IMR-90 (cell line): ENCODE measurements around the gene CD69. TPM values are rescaled to one million over a fixed set of nuclear protein-coding genes. Genes with fewer than 3 reads are reported as not detected.

Source experiments
- ATAC-seq: fragments of 200-7000 bp; cut with Tn5 transposase; 2 replicates; pipeline ENCODE4 v1.9.1; 2020; ENCODE audit warnings: low read depth, mild to moderate bottlenecking, moderate library complexity
- BruUV-seq: library from RNA; stranded (reverse); fragments of 400-500 nt; replicated peaks from 2 replicates; lab custom pipeline; 2021; lab: Mats Ljungman, UMichigan
- CTCF ChIA-PET: fragments of 300-600 bp; formaldehyde crosslinking; extraction: SDS; loops from one replicate; lab custom pipeline; 2021; ENCODE audit warnings: antibody characterized with exemption; lab: Yijun Ruan, JAX
- POLR2A ChIA-PET: fragments of 300-600 bp; sonication (Branson Sonifier 250); formaldehyde crosslinking; loops from one replicate; lab custom pipeline; 2022; ENCODE audit warnings: antibody characterized with exemption; ENCODE audit not compliant: unreplicated experiment; lab: Charles Lee
- DNase-seq: peaks from one replicate; pipeline ENCODE4 v3.0.0; 2013
- H2AFZ ChIP-seq: replicated peaks from 2 replicates; pipeline ENCODE3; 2013; ENCODE audit warnings: low read length, mild to moderate bottlenecking; ENCODE audit not compliant: poor library complexity
- H2AK5ac ChIP-seq: 2 replicates; pipeline ENCODE4 v1.6.1; 2013; ENCODE audit warnings: low read depth, low read length, inconsistent platforms
- H2AK9ac ChIP-seq: replicated peaks from 2 replicates; pipeline ENCODE3; 2013; ENCODE audit warnings: mild to moderate bottlenecking, low read depth, low read length, moderate library complexity; ENCODE audit not compliant: poor library complexity
- H2BK120ac ChIP-seq: 2 replicates; pipeline ENCODE4 v1.6.1; 2013; ENCODE audit warnings: low read depth, low read length, inconsistent platforms
- H2BK15ac ChIP-seq: 3 replicates; pipeline ENCODE4 v1.6.1; 2013; ENCODE audit warnings: low read depth, low read length, inconsistent platforms
- H2BK20ac ChIP-seq: 2 replicates; pipeline ENCODE4 v1.6.1; 2013; ENCODE audit warnings: low read depth, mild to moderate bottlenecking, inconsistent platforms, low read length, moderate library complexity
- H2BK5ac ChIP-seq: 2 replicates; pipeline ENCODE4 v1.6.1; 2013; ENCODE audit warnings: mild to moderate bottlenecking, low read depth, low read length, inconsistent platforms; ENCODE audit not compliant: poor library complexity, severe bottlenecking
- H3K14ac ChIP-seq: replicated peaks from 2 replicates; pipeline ENCODE4 v1.6.1; 2013; ENCODE audit warnings: low read depth, low read length, inconsistent platforms
- H3K18ac ChIP-seq: 2 replicates; pipeline ENCODE4 v1.6.1; 2013; ENCODE audit warnings: low read depth, low read length, control low read depth
- H3K23ac ChIP-seq: 2 replicates; pipeline ENCODE4 v1.6.1; 2013; ENCODE audit warnings: low read depth, low read length, inconsistent platforms
- H3K27ac ChIP-seq: 2 replicates; pipeline ENCODE4 v1.5.1; 2013; ENCODE audit warnings: mild to moderate bottlenecking, control low read depth, low read length; ENCODE audit not compliant: insufficient read depth
- H3K27me3 ChIP-seq: 2 replicates; pipeline ENCODE4 v1.6.1; 2013; ENCODE audit warnings: low read length; ENCODE audit not compliant: control insufficient read depth, insufficient read depth
- H3K36me3 ChIP-seq: 2 replicates; pipeline ENCODE4 v1.6.1; 2013; ENCODE audit warnings: low read length, mixed read lengths; ENCODE audit not compliant: control insufficient read depth, insufficient read depth
- H3K4ac ChIP-seq: 2 replicates; pipeline ENCODE4 v1.6.1; 2013; ENCODE audit warnings: low read depth, low read length, inconsistent platforms
- H3K4me1 ChIP-seq: 2 replicates; pipeline ENCODE4 v1.6.1; 2013; ENCODE audit warnings: low read length, mixed read lengths; ENCODE audit not compliant: control insufficient read depth, insufficient read depth
- H3K4me2 ChIP-seq: 2 replicates; pipeline ENCODE4 v1.6.1; 2013; ENCODE audit warnings: low read depth, mild to moderate bottlenecking, control low read depth, low read length, moderate library complexity
- H3K4me3 ChIP-seq: 2 replicates; pipeline ENCODE4 v1.5.1; 2013; ENCODE audit warnings: low read depth, mild to moderate bottlenecking, control low read depth, low read length, moderate library complexity; ENCODE audit not compliant: insufficient read depth
- H3K56ac ChIP-seq: 2 replicates; pipeline ENCODE4 v1.6.1; 2013; ENCODE audit warnings: low read length, inconsistent platforms; ENCODE audit not compliant: insufficient read depth; ENCODE audit errors: extremely low read depth
- H3K79me1 ChIP-seq, 2 experiments: 2 replicates each; pipeline ENCODE4 v1.6.1; 2013; ENCODE audit warnings: low read length in 2 of 2, inconsistent platforms in 1 of 2, low read depth in 1 of 2
- H3K9ac ChIP-seq: 2 replicates; pipeline ENCODE4 v1.6.1; 2013; ENCODE audit warnings: low read depth, low read length, control low read depth
- H3K9me1 ChIP-seq: 2 replicates; pipeline ENCODE4 v1.6.1; 2013; ENCODE audit warnings: low read length, inconsistent platforms; ENCODE audit not compliant: insufficient read depth
- H3K9me3 ChIP-seq: 2 replicates; pipeline ENCODE4 v1.6.1; 2013; ENCODE audit warnings: low read length; ENCODE audit not compliant: control insufficient read depth, insufficient read depth
- H4K20me1 ChIP-seq: 2 replicates; pipeline ENCODE4 v1.6.1; 2013; ENCODE audit warnings: low read length, inconsistent platforms; ENCODE audit not compliant: insufficient read depth
- H4K5ac ChIP-seq: 2 replicates; pipeline ENCODE4 v1.6.1; 2013; ENCODE audit warnings: mild to moderate bottlenecking, low read depth, low read length, control low read depth
- H4K8ac ChIP-seq, 2 experiments: 2 replicates each; pipeline ENCODE4 v1.6.1; 2013; ENCODE audit warnings: low read depth in 2 of 2, low read length in 2 of 2, control low read depth in 1 of 2, inconsistent platforms in 1 of 2
- H4K91ac ChIP-seq: 2 replicates; pipeline ENCODE4 v1.6.1; 2013; ENCODE audit warnings: low read depth, low read length, inconsistent platforms; ENCODE audit not compliant: insufficient read depth
- ELK1 ChIP-seq: fragments of 150-350 bp; IDR thresholded peaks from 2 replicates; pipeline ENCODE4 v1.6.1; 2016; ENCODE audit warnings: low read depth, mild to moderate bottlenecking, low read length, moderate library complexity, borderline replicate concordance
- FOS ChIP-seq: fragments of 150-350 bp; IDR thresholded peaks from 2 replicates; pipeline ENCODE4 v1.6.1; 2016; ENCODE audit warnings: low read depth, low read length
- MAZ ChIP-seq: IDR thresholded peaks from 2 replicates; pipeline ENCODE4 v1.6.1; 2012; ENCODE audit warnings: low read depth, mild to moderate bottlenecking, low read length, improper control_type of control experiment, moderate library complexity, borderline replicate concordance
- NFE2L2 ChIP-seq: fragments of 150-350 bp; IDR thresholded peaks from 2 replicates; pipeline ENCODE4 v1.6.1; 2016; ENCODE audit warnings: low read depth, mild to moderate bottlenecking, low read length
- POLR2A ChIP-seq: IDR thresholded peaks from 2 replicates; pipeline ENCODE4 v1.6.1; 2012; ENCODE audit warnings: mild to moderate bottlenecking, low read depth, low read length
- RAD21 ChIP-seq: IDR thresholded peaks from 2 replicates; pipeline ENCODE4 v1.6.1; 2012; ENCODE audit warnings: low read length, improper control_type of control experiment
- RCOR1 ChIP-seq: IDR thresholded peaks from 2 replicates; pipeline ENCODE4 v1.6.1; 2012; ENCODE audit warnings: mild to moderate bottlenecking, low read length, improper control_type of control experiment; ENCODE audit not compliant: insufficient replicate concordance
- WGBS, 2 experiments: methylation state at CpG; one replicate each; pipeline versions ENCODE4 v1.1.5 to v1.1.7; 2013; ENCODE audit warnings: missing lambda C conversion rate in 2 of 2; ENCODE audit not compliant: insufficient read length in 1 of 2; ENCODE audit errors: extremely low coverage in 2 of 2; 5-methylcytosine and 5-hydroxymethylcytosine counted together
- dilution Hi-C: fragments of 300-500 bp; cut with HindIII; formaldehyde crosslinking; loops from one replicate; pipeline ENCODE4 v1.14.3; 2018; ENCODE audit warnings: low sequenced_read_pairs; ENCODE audit not compliant: unreplicated experiment
- in situ Hi-C: fragments of 300-500 bp; cut with MboI; formaldehyde crosslinking; loops from 3 replicates; pipeline ENCODE4 v1.14.3; 2019; ENCODE audit warnings: low sequenced_read_pairs, inconsistent platforms, mixed read lengths
- intact Hi-C: fragments of 100-400 bp; cut with micrococcal nuclease; formaldehyde crosslinking; loops from 2 replicates; pipeline ENCODE4 v1.10.0; 2022
- polyA plus RNA-seq, 3 experiments: library from polyadenylated mRNA; depleted of rRNA; stranded (reverse); fragments of >200 nt; gene quantifications; 2 replicates each; pipeline ENCODE4 v1.2.3, GENCODE V29; 2012; ENCODE audit warnings: low replicate concordance in 1 of 3
- total RNA-seq: library from RNA; depleted of rRNA; stranded (reverse); fragments of >200 nt; gene quantifications from 2 replicates; pipeline ENCODE4 v1.2.3, GENCODE V29; 2012

Gene CD69
- total and polyA plus RNA-seq, 2 of the 4 experiments (the other 2 are of a cell fraction): not detected

DNA sequence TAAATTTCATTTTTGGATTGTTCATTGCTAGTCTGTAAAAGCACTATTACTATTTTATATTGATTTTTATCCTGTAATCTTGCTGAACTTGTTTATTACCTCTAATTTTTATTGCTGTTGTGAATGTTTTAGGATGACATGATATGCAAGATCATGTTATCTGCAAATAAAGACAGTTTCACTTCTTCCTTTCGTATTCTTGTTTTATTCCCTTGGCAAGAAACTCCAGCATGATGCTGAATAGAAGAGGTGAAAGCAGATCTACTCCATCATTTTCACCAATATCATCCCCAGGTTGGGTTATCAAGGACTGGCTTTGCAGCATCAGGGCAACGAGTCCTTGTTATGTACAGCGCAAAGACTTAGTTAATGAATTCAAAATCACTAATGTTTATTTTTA is 25.1 kb downstream of the CD69 start:
- in situ Hi-C loops: no loop called here
- Histone ChIP-seq H3K4me2 (no peak overlapping the region), H4K91ac (no peak overlapping the region), H3K14ac (no peak overlapping the region), H3K56ac (no peak overlapping the region), H3K79me1 (no peaks in the 10 kb centered on the region), H3K36me3 (no peaks in the 10 kb centered on the region), H3K9ac (no peak overlapping the region), H2BK5ac (no peak overlapping the region), H3K9me3 (no peaks in the 10 kb centered on the region), H2BK20ac (no peak overlapping the region), H3K9me1 (no peaks in the 10 kb centered on the region), H3K4me3 (no peak overlapping the region), H3K27ac (no peak overlapping the region), H3K23ac (no peak overlapping the region), H3K18ac (no peak overlapping the region), H2BK120ac (no peak overlapping the region), H4K8ac (no peak overlapping the region), H3K27me3 (peaks cover 2% of the 10 kb centered on the region), H2AFZ (no peak overlapping the region), H2AK5ac (no peak overlapping the region), H3K4me1 (no peaks in the 10 kb centered on the region), H4K20me1 (no peaks in the 10 kb centered on the region), H3K4ac (no peak overlapping the region), H2BK15ac (no peak overlapping the region), H4K5ac (no peak overlapping the region), H2AK9ac (no peak overlapping the region)
- DNase-seq: no peak
- POLR2A ChIA-PET: no interaction called here
- dilution Hi-C loops: no loop called here
- CTCF ChIA-PET: no interaction called here
- TF ChIP-seq MAZ (no peak), POLR2A (no peak), FOS (no peak), RCOR1 (no peak), NFE2L2 (no peak), ELK1 (no peak), RAD21 (no peak)
- no peak for ATAC-seq
- no CpG with 5 or more reads among the region's 3 CpGs for WGBS, 2 experiments
- intact Hi-C loops: no loop called here
- BruUV-seq: no TSS peak
